Peyer's patch (tissue), 4 donors: ENCODE data around the gene UBA6. TPM values are rescaled to one million over a fixed set of nuclear protein-coding genes. Genes with fewer than 3 reads are reported as not detected.

ENCODE experiments used
- DNase-seq, 3 donors: peaks; one replicate each; pipeline ENCODE4 v3.0.0-alpha.2; 2017 to 2019
- H3K27ac ChIP-seq, 4 donors: fragments of 200-600 bp; sonication (generic); one replicate each; pipeline ENCODE4 v1.5.1; 2016 to 2019
- H3K27me3 ChIP-seq, 2 donors: fragments of 200-600 bp; sonication (generic); one replicate each; pipeline ENCODE4 v1.5.1; 2019
- H3K36me3 ChIP-seq, 3 donors: fragments of 200-600 bp; sonication (generic); one replicate each; pipeline ENCODE4 v1.5.1; 2016 to 2019
- H3K4me1 ChIP-seq, 4 donors: fragments of 200-600 bp; sonication (generic); one replicate each; pipeline ENCODE4 v1.5.1; 2016 to 2019
- H3K4me3 ChIP-seq, 4 donors: fragments of 200-600 bp; sonication (generic); 1 replicate in 3 of 4; 2 replicates in 1 of 4; pipeline ENCODE4 v1.5.1; 2016 to 2019; ENCODE audit warnings: mild to moderate bottlenecking in 1 of 4
- H3K9me3 ChIP-seq, 4 donors: fragments of 200-600 bp; sonication (generic); one replicate each; pipeline ENCODE4 v1.5.1; 2016 to 2019; ENCODE audit warnings: mild to moderate bottlenecking in 1 of 4
- CTCF ChIP-seq, 6 experiments: fragments of 450-650 bp in 4 of 6; fragments of 200-600 bp in 2 of 6; sonication (generic) in 1 of 6; IDR thresholded peaks; one replicate each; pipeline ENCODE4 v1.5.1; 2017 to 2019; ENCODE audit warnings: antibody characterized with exemption in 6 of 6, mild to moderate bottlenecking in 3 of 6, moderate library complexity in 1 of 6
- POLR2A ChIP-seq, 2 donors: fragments of 450-650 bp; IDR thresholded peaks; one replicate each; pipeline ENCODE4 v1.5.1; 2017; ENCODE audit warnings: antibody characterized with exemption in 2 of 2, mild to moderate bottlenecking in 2 of 2, moderate library complexity in 2 of 2
- total RNA-seq, 4 donors: library from RNA; depleted of rRNA; stranded (reverse); fragments of >200 nt; gene quantifications; one replicate each; pipeline ENCODE4 v1.1.0, GENCODE V29; 2016

UBA6 gene
- total RNA-seq, 4 donors from 2014 or later: 18.1 to 69.7 (median 43.3) TPM

- peaks cover 0 to 20% (median 0%) of the 10 kb centered on the region in 3 donors for H3K36me3 ChIP-seq
- H3K27ac ChIP-seq: no peak overlapping the region
- H3K4me1 ChIP-seq: no peaks in the 10 kb centered on the region
- DNase-seq: no peak
- TF ChIP-seq POLR2A (IDR thresholded peaks at IDR 0.05): no peak
- no peak for TF ChIP-seq CTCF (IDR thresholded peaks at IDR 0.05)
- no peaks in the 10 kb centered on the region for H3K9me3 ChIP-seq
- H3K4me3 ChIP-seq: no peak overlapping the region
- H3K27me3 ChIP-seq: no peaks in the 10 kb centered on the region
Measured at GRCh38 chr4:67682266-67682665, 18.7 kb downstream of the UBA6 start.

- peaks cover 0 to 30% (median 0%) of the 10 kb centered on the region in 3 donors for H3K36me3 ChIP-seq
- H3K4me3 ChIP-seq: no peak overlapping the region
- H3K27me3 ChIP-seq: no peaks in the 10 kb centered on the region
- DNase-seq: no peak
- H3K9me3 ChIP-seq: no peaks in the 10 kb centered on the region
- H3K4me1 ChIP-seq: no peaks in the 10 kb centered on the region
- TF ChIP-seq POLR2A (IDR thresholded peaks at IDR 0.05) (no peak), CTCF (IDR thresholded peaks at IDR 0.05) (no peak)
- no peak overlapping the region for H3K27ac ChIP-seq
Measured at GRCh38 chr4:67680581-67681222, 20.3 kb downstream of the UBA6 start.

GRCh38 chr4:67678612-67679011, 22.3 kb downstream of the UBA6 start:
- TF ChIP-seq CTCF (IDR thresholded peaks at IDR 0.05): no peak
- no peak for TF ChIP-seq POLR2A (IDR thresholded peaks at IDR 0.05)
- Histone ChIP-seq H3K27me3 (no peaks in the 10 kb centered on the region), H3K4me1 (no peaks in the 10 kb centered on the region), H3K36me3 (peaks cover 0 to 47% (median 0%) of the 10 kb centered on the region in 3 donors), H3K4me3 (no peak overlapping the region), H3K27ac (no peak overlapping the region), H3K9me3 (no peaks in the 10 kb centered on the region)
- no peak for DNase-seq

GRCh38 chr4:67674098-67674497, 26.9 kb downstream of the UBA6 start:
- H3K4me3 ChIP-seq: no peak overlapping the region
- H3K27ac ChIP-seq: no peak overlapping the region
- H3K36me3 ChIP-seq: peaks cover 0 to 72% (median 0%) of the 10 kb centered on the region in 3 donors
- H3K9me3 ChIP-seq: no peaks in the 10 kb centered on the region
- no peak for DNase-seq
- no peaks in the 10 kb centered on the region for H3K27me3 ChIP-seq
- TF ChIP-seq POLR2A (IDR thresholded peaks at IDR 0.05): no peak
- TF ChIP-seq CTCF (IDR thresholded peaks at IDR 0.05): no peak
- H3K4me1 ChIP-seq: no peaks in the 10 kb centered on the region

GRCh38 chr4:67668315-67668714, 32.6 kb downstream of the UBA6 start:
- H3K4me3 ChIP-seq: no peak overlapping the region
- H3K27me3 ChIP-seq: no peaks in the 10 kb centered on the region
- H3K9me3 ChIP-seq: no peaks in the 10 kb centered on the region
- peaks cover 0 to 77% (median 3%) of the 10 kb centered on the region in 3 donors for H3K36me3 ChIP-seq
- no peak for DNase-seq
- H3K4me1 ChIP-seq: no peaks in the 10 kb centered on the region
- H3K27ac ChIP-seq: no peak overlapping the region
- no peak for TF ChIP-seq POLR2A (IDR thresholded peaks at IDR 0.05)

GRCh38 chr4:67660418-67660817, 40.5 kb downstream of the UBA6 start:
- Histone ChIP-seq H3K4me3 (no peak overlapping the region), H3K36me3 (peaks cover 0 to 56% (median 3%) of the 10 kb centered on the region in 3 donors), H3K4me1 (no peaks in the 10 kb centered on the region), H3K27ac (no peak overlapping the region), H3K27me3 (no peaks in the 10 kb centered on the region), H3K9me3 (peaks cover 0 to 9% (median 4%) of the 10 kb centered on the region in 4 donors)
- TF ChIP-seq CTCF (IDR thresholded peaks at IDR 0.05): no peak
- TF ChIP-seq POLR2A (IDR thresholded peaks at IDR 0.05): no peak
- no peak for DNase-seq
